HCT116 (cell line): ENCODE results near the gene NRSN1. TPM values are rescaled to one million over a fixed set of nuclear protein-coding genes. Genes with fewer than 3 reads are reported as not detected.

Experiments used
- ATAC-seq: fragments of 200-7000 bp; cut with Tn5 transposase; 2 replicates; pipeline ENCODE4 v1.9.1; 2020; ENCODE audit warnings: mild to moderate bottlenecking, moderate library complexity
- BruUV-seq: library from RNA; stranded (reverse); fragments of 400-500 nt; replicated peaks from 2 replicates; lab custom pipeline; 2021; lab: Mats Ljungman, UMichigan
- CTCF ChIA-PET: fragments of 300-600 bp; sonication (Branson Sonifier 250); formaldehyde crosslinking; loops from one replicate; lab custom pipeline; 2021; ENCODE audit warnings: antibody characterized with exemption; lab: Charles Lee
- POLR2A ChIA-PET: fragments of 300-600, 350-600 bp; sonication (Branson Sonifier 250); formaldehyde crosslinking; loops from one replicate; lab custom pipeline; 2021; ENCODE audit warnings: antibody characterized with exemption; lab: Charles Lee
- RAD21 ChIA-PET, 2 experiments: fragments of 300-600 bp; sonication (Branson Sonifier 250); formaldehyde crosslinking; loops; one replicate each; lab custom pipeline; 2023; ENCODE audit warnings: low total read pairs in 2 of 2; ENCODE audit not compliant: uncharacterized antibody in 2 of 2, unreplicated experiment in 2 of 2, low non-redundant PET in 1 of 2; lab: Charles Lee
- DNase-seq: peaks from one replicate; pipeline ENCODE4 v3.0.0-alpha.2; 2010; ENCODE audit warnings: low read depth, low spot score
- H2AFZ ChIP-seq: fragments of 200-600 bp; shearing (Covaris generic), sonication (generic); 2 replicates; pipeline ENCODE4 v1.6.1; 2017; ENCODE audit warnings: low read depth, mixed run types, mixed read lengths, antibody characterized with exemption, low read length; ENCODE audit not compliant: poor library complexity, severe bottlenecking
- H3K27ac ChIP-seq: 2 replicates; pipeline ENCODE4 v1.5.1; 2012; ENCODE audit warnings: low read depth, low read length
- H3K27me3 ChIP-seq: fragments of 200-600 bp; sonication (generic); 2 replicates; pipeline ENCODE4 v1.6.1; 2016; ENCODE audit warnings: mixed run types, low read length, mixed read lengths; ENCODE audit not compliant: insufficient read depth
- H3K36me3 ChIP-seq, 2 experiments: fragments of 200-500 bp in 1 of 2; fragments of 200-600 bp in 1 of 2; sonication (Bioruptor generic) in 1 of 2; sonication (generic) in 1 of 2; 2 replicates each; pipeline versions ENCODE4 v1.5.1 to v1.6.1; 2014 to 2016; ENCODE audit warnings: low read length in 2 of 2, inconsistent platforms in 1 of 2, mixed read lengths in 1 of 2, mixed run types in 1 of 2; ENCODE audit not compliant: insufficient read depth in 2 of 2, control insufficient read depth in 1 of 2
- H3K4me1 ChIP-seq, 2 experiments: fragments of 200-600 bp in 1 of 2; sonication (generic) in 1 of 2; 2 replicates each; pipeline versions ENCODE4 v1.5.1 to v1.6.1; 2012 to 2017; ENCODE audit warnings: low read length in 2 of 2, inconsistent platforms in 1 of 2, mild to moderate bottlenecking in 1 of 2, mixed read lengths in 1 of 2, mixed run types in 1 of 2, moderate library complexity in 1 of 2; ENCODE audit not compliant: insufficient read depth in 2 of 2, control insufficient read depth in 1 of 2
- H3K4me2 ChIP-seq: fragments of 200-600 bp; sonication (generic); 2 replicates; pipeline ENCODE4 v1.6.1; 2017; ENCODE audit warnings: mixed run types, low read length, mixed read lengths
- H3K4me3 ChIP-seq, 2 experiments: fragments of 200-600 bp in 1 of 2; sonication (generic) in 1 of 2; replicated peaks in 1 of 2; 2 replicates each; pipeline ENCODE4 v1.5.1; 2011 to 2016; ENCODE audit warnings: low read length in 2 of 2, control low read depth in 1 of 2, low read depth in 1 of 2, mild to moderate bottlenecking in 1 of 2, mixed read lengths in 1 of 2, mixed run types in 1 of 2
- H3K79me2 ChIP-seq: fragments of 200-600 bp; sonication (generic); 2 replicates; pipeline ENCODE4 v1.6.1; 2017; ENCODE audit warnings: mild to moderate bottlenecking, mixed run types, low read length, moderate library complexity, mixed read lengths; ENCODE audit not compliant: insufficient read depth
- H3K9ac ChIP-seq: fragments of 200-600 bp; sonication (generic); 2 replicates; pipeline ENCODE4 v1.6.1; 2016; ENCODE audit warnings: low read length, mixed read lengths
- H3K9me2 ChIP-seq: fragments of 200-600 bp; sonication (generic), shearing (Covaris generic); 2 replicates; pipeline ENCODE4 v1.6.1; 2017; ENCODE audit warnings: mixed run types, mild to moderate bottlenecking, moderate library complexity; ENCODE audit not compliant: insufficient read depth
- H3K9me3 ChIP-seq, 2 experiments: fragments of 200-500 bp in 1 of 2; fragments of 200-600 bp in 1 of 2; sonication (Bioruptor generic) in 1 of 2; sonication (generic) in 1 of 2; 2 replicates each; pipeline ENCODE4 v1.6.1; 2014 to 2017; ENCODE audit warnings: low read length in 2 of 2, mixed read lengths in 2 of 2, inconsistent platforms in 1 of 2, low read depth in 1 of 2, mild to moderate bottlenecking in 1 of 2, mixed run types in 1 of 2, moderate library complexity in 1 of 2; ENCODE audit not compliant: control insufficient read depth in 1 of 2, insufficient read depth in 1 of 2
- H4K20me1 ChIP-seq: fragments of 200-600 bp; sonication (generic), shearing (Covaris generic); 2 replicates; pipeline ENCODE4 v1.6.1; 2017; ENCODE audit warnings: mixed run types, mild to moderate bottlenecking, moderate library complexity; ENCODE audit not compliant: insufficient read depth
- CTCF ChIP-seq, 3 experiments: fragments of 200-600 bp in 1 of 3; sonication (generic) in 1 of 3; IDR thresholded peaks in 2 of 3; conservative IDR thresholded peaks in 1 of 3; 2 replicates each; pipeline ENCODE4 v1.5.1; 2012 to 2017; ENCODE audit warnings: low read depth in 2 of 3, low read length in 2 of 3, antibody characterized with exemption in 1 of 3, borderline replicate concordance in 1 of 3, control low read depth in 1 of 3, mild to moderate bottlenecking in 1 of 3, mixed read lengths in 1 of 3, mixed run types in 1 of 3, moderate library complexity in 1 of 3; ENCODE audit not compliant: insufficient read depth in 1 of 3
- ELF1 ChIP-seq: IDR thresholded peaks from 2 replicates; pipeline ENCODE4 v1.6.1; 2012; ENCODE audit warnings: low read depth, borderline replicate concordance
- MAX ChIP-seq: IDR thresholded peaks from 2 replicates; pipeline ENCODE4 v1.6.1; 2012
- SIN3A ChIP-seq: IDR thresholded peaks from 2 replicates; pipeline ENCODE4 v1.6.1; 2012; ENCODE audit warnings: low read depth
- SP1 ChIP-seq: IDR thresholded peaks from 2 replicates; pipeline ENCODE4 v1.6.1; 2012; ENCODE audit warnings: low read depth
- YY1 ChIP-seq: IDR thresholded peaks from 2 replicates; pipeline ENCODE4 v1.6.1; 2011; ENCODE audit warnings: low read length, low read depth, moderate library complexity, mild to moderate bottlenecking; ENCODE audit not compliant: insufficient replicate concordance; ENCODE audit errors: extremely low read depth
- ZBTB33 ChIP-seq: IDR thresholded peaks from 2 replicates; pipeline ENCODE4 v1.6.1; 2011; ENCODE audit warnings: mild to moderate bottlenecking, low read length, moderate library complexity; ENCODE audit not compliant: insufficient replicate concordance; ENCODE audit errors: extremely low read depth
- ZNF274 ChIP-seq: fragments of 200-500 bp; sonication (Bioruptor generic); IDR thresholded peaks from 2 replicates; pipeline ENCODE4 v1.6.1; 2014; ENCODE audit warnings: mild to moderate bottlenecking, low read depth, low read length, inconsistent platforms
- intact Hi-C: fragments of 100-400 bp; cut with micrococcal nuclease; formaldehyde crosslinking; loops from 2 replicates; pipeline ENCODE4 v1.10.0; 2022
- total RNA-seq: library from RNA; stranded (reverse); gene quantifications from one replicate; pipeline ENCODE4 v1.2.1, GENCODE V29; 2021; ENCODE audit not compliant: unreplicated experiment
- TF ChIP-seq, protein P1 (sequence below): IDR thresholded peaks from 2 replicates; pipeline ENCODE4 v1.6.1; 2012

NRSN1 gene
- total RNA-seq, 1 experiment from 2014 or later, result not detected

DNA sequence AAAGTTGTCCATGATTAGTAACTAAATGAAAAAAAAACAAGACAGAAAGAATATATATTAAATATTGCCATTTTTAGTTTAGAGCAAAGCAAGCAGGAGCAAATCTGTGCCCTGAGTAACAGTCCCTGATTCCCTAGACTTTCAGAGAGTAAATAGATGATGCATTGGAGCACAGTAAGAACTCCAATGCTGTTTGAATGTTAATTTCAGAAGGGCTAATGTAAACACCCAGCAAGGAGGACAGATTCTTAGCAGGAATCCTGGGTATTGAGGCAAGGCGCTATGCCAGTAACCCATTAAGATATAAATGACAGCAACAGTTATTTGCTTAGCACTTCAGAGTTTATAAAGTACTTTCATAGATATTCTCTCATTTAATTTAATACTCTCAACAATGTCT, 15.6 kb upstream of the NRSN1 start (continued):
- TF ChIP-seq MAX, result no peak
- no peak for TF ChIP-seq SIN3A
- no peak for TF ChIP-seq ELF1

- no peaks in the 10 kb centered on the region for H3K36me3 ChIP-seq
- ATAC-seq (no peak), DNase-seq (no peak)
- H3K9me3 ChIP-seq, result no peaks in the 10 kb centered on the region
- no peaks in the 10 kb centered on the region for H3K4me1 ChIP-seq
- no peaks in the 10 kb centered on the region; the same call in 1 of the 2 replicates for H4K20me1 ChIP-seq
- 0 out of 2 replicates have a peak, but pooled peaks cover under 1% of the 10 kb centered on the region for H3K27me3 ChIP-seq
- H3K4me3 ChIP-seq, result no peak overlapping the region
- no peaks in the 10 kb centered on the region for H3K79me2 ChIP-seq
- no peak overlapping the region for H2AFZ ChIP-seq
- H3K9ac ChIP-seq, result no peak overlapping the region
- POLR2A ChIA-PET, result no interaction called here
- no peak overlapping the region for H3K27ac ChIP-seq
- BruUV-seq, result no TSS peak
- CTCF ChIA-PET, result no interaction called here
- intact Hi-C loops, result no loop called here
- H3K4me2 ChIP-seq, result no peak overlapping the region
- H3K9me2 ChIP-seq, result no peaks in the 10 kb centered on the region
- TF ChIP-seq MAX, result no peak
- TF ChIP-seq YY1, result no peak
- no peak for TF ChIP-seq ZBTB33
- TF ChIP-seq CTCF (IDR thresholded peaks at IDR 0.05 in 2 of 3, conservative IDR thresholded peaks at IDR 0.05 in 1 of 3; ENCODE audit: borderline replicate concordance in 1 of 3, insufficient read depth in 1 of 3, low read depth in 2 of 3, low read length in 2 of 3), result no peak
- TF ChIP-seq, protein P1, sequence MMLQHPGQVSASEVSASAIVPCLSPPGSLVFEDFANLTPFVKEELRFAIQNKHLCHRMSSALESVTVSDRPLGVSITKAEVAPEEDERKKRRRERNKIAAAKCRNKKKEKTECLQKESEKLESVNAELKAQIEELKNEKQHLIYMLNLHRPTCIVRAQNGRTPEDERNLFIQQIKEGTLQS, result no peak
- TF ChIP-seq SP1, result no peak
- no peak for TF ChIP-seq ZNF274
- RAD21 ChIA-PET, result no interaction called here
Observed at GRCh38 chr6:24113891-24114290, 12.1 kb upstream of the NRSN1 start.
